ENCODE results near the gene TRIO. TPM values are rescaled to one million over a fixed set of nuclear protein-coding genes. Genes with fewer than 3 reads are reported as not detected.
"Not testable (repeated sequence)": the region's sequence is repeated elsewhere in the genome, so short reads cannot be mapped to it uniquely, and the experiment has no call there.

Gene TRIO
- total RNA-seq, 2 experiments from 2014 or later: 9.2 to 11.3 TPM

GRCh38 chr5:14432931-14433589 is 289.9 kb downstream of the TRIO start:
- peaks cover 3% of the 10 kb centered on the region for H3K9me3 Mint-ChIP-seq (ENCODE audit: low read depth)
- peaks cover 6% of the 10 kb centered on the region for H3K27me3 Mint-ChIP-seq
- intact Hi-C loops (cut with DNase I, micrococcal nuclease): no loop called here
- ChIA-PET CTCF (interaction anchor here (0.6 kb wide), 1 partner anchor 32 kb away, joined by 3 read pairs; no protein-coding TSS in a partner anchor), POLR2A (no interaction called here)
- DNase-seq (no peak), ATAC-seq (no peak)
- peaks cover 21% of the 10 kb centered on the region for H3K4me1 Mint-ChIP-seq
- peaks cover 5% of the 10 kb centered on the region for H3K36me3 Mint-ChIP-seq (ENCODE audit: low read depth)
- no peak overlapping the region for H3K4me3 Mint-ChIP-seq
- H3K27ac Mint-ChIP-seq: no peak overlapping the region

- peaks cover 3% of the 10 kb centered on the region for H3K9me3 Mint-ChIP-seq (ENCODE audit: low read depth)
- POLR2A ChIA-PET: no interaction called here
- intact Hi-C loops (cut with DNase I, micrococcal nuclease): no loop called here
- CTCF ChIA-PET: interaction anchor here (0.7 kb wide), 1 partner anchor 1420 kb away, joined by 3 read pairs; no protein-coding TSS in a partner anchor
- H3K36me3 Mint-ChIP-seq (ENCODE audit: low read depth): peaks cover 5% of the 10 kb centered on the region
- H3K27me3 Mint-ChIP-seq: peaks cover 6% of the 10 kb centered on the region
- ATAC-seq: no peak
- no peak overlapping the region for H3K4me3 Mint-ChIP-seq
- H3K4me1 Mint-ChIP-seq: peaks cover 29% of the 10 kb centered on the region
- no peak for DNase-seq
- no peak overlapping the region for H3K27ac Mint-ChIP-seq
Measured at GRCh38 chr5:14435481-14435880, 292.3 kb downstream of the TRIO start.

GRCh38 chr5:14436122-14436521 is 293.0 kb downstream of the TRIO start:
- CTCF ChIA-PET: interaction anchor here (1.4 kb wide), 1 partner anchor 212 kb away, joined by 5 read pairs; no protein-coding TSS in a partner anchor
- Mint-ChIP-seq H3K27ac (peak overlapping the region; percentile 21), H3K4me1 (peaks cover 29% of the 10 kb centered on the region)
- H3K36me3 Mint-ChIP-seq (ENCODE audit: low read depth); H3K27me3 Mint-ChIP-seq; DNase-seq; H3K4me3 Mint-ChIP-seq; POLR2A ChIA-PET; H3K9me3 Mint-ChIP-seq (ENCODE audit: low read depth); ATAC-seq; intact Hi-C loops (cut with DNase I, micrococcal nuclease): not testable (repeated sequence)

GRCh38 chr5:14436801-14437542 is 293.8 kb downstream of the TRIO start:
- peak overlapping the region; percentile 82 for H3K27ac Mint-ChIP-seq
- H3K4me3 Mint-ChIP-seq: no peak overlapping the region
- POLR2A ChIA-PET: no interaction called here
- peaks cover 29% of the 10 kb centered on the region for H3K4me1 Mint-ChIP-seq
- no peak for DNase-seq
- H3K27me3 Mint-ChIP-seq: peaks cover 6% of the 10 kb centered on the region
- intact Hi-C loops (cut with DNase I, micrococcal nuclease): loop anchor here (1.0 kb wide), 2 partner anchors 21 to 22 kb away; no protein-coding TSS in a partner anchor
- peak; percentile 72 for ATAC-seq
- CTCF ChIA-PET: interaction anchor here (1.0 to 1.4 kb wide), 2 partner anchors 28 to 212 kb away, joined by 3 to 5 read pairs; no protein-coding TSS in a partner anchor
- peaks cover 5% of the 10 kb centered on the region for H3K36me3 Mint-ChIP-seq (ENCODE audit: low read depth)
- H3K9me3 Mint-ChIP-seq (ENCODE audit: low read depth): peaks cover 3% of the 10 kb centered on the region

- Mint-ChIP-seq H3K4me3 (peak overlapping the region; percentile 16), H3K27ac (peak overlapping the region; percentile 82), H3K9me3 (ENCODE audit: low read depth) (peaks cover 3% of the 10 kb centered on the region), H3K27me3 (peaks cover 6% of the 10 kb centered on the region), H3K4me1 (peaks cover 28% of the 10 kb centered on the region), H3K36me3 (ENCODE audit: low read depth) (peaks cover 5% of the 10 kb centered on the region)
- intact Hi-C loops (cut with DNase I, micrococcal nuclease): no loop called here
- DNase-seq (no peak), ATAC-seq (peak; percentile 56)
- ChIA-PET POLR2A (interaction anchor here (1.0 kb wide), 1 partner anchor 25 kb away, joined by 3 read pairs; no protein-coding TSS in a partner anchor), CTCF (interaction anchor here (0.6 kb wide), 1 partner anchor 65 kb away, joined by 3 read pairs; no protein-coding TSS in a partner anchor)
Measured at GRCh38 chr5:14438195-14438606, 295.1 kb downstream of the TRIO start.

- ChIA-PET CTCF (no interaction called here), POLR2A (no interaction called here)
- H3K27me3 Mint-ChIP-seq: peaks cover 6% of the 10 kb centered on the region
- H3K4me3 Mint-ChIP-seq: no peak overlapping the region
- H3K27ac Mint-ChIP-seq: no peak overlapping the region
- H3K4me1 Mint-ChIP-seq: peaks cover 28% of the 10 kb centered on the region
- no peak for ATAC-seq
- DNase-seq: no peak
- intact Hi-C loops (cut with DNase I, micrococcal nuclease): no loop called here
- H3K36me3 Mint-ChIP-seq (ENCODE audit: low read depth): peaks cover 5% of the 10 kb centered on the region
- H3K9me3 Mint-ChIP-seq (ENCODE audit: low read depth): peaks cover 3% of the 10 kb centered on the region
Measured at GRCh38 chr5:14439087-14439871, 296.1 kb downstream of the TRIO start.

- CTCF ChIA-PET: no interaction called here
- H3K27ac Mint-ChIP-seq: no peak overlapping the region
- intact Hi-C loops (cut with DNase I, micrococcal nuclease): no loop called here
- peaks cover 4% of the 10 kb centered on the region for H3K27me3 Mint-ChIP-seq
- peaks cover 3% of the 10 kb centered on the region for H3K9me3 Mint-ChIP-seq (ENCODE audit: low read depth)
- no peak overlapping the region for H3K4me3 Mint-ChIP-seq
- POLR2A ChIA-PET: no interaction called here
- DNase-seq (no peak), ATAC-seq (no peak)
- peaks cover 5% of the 10 kb centered on the region for H3K36me3 Mint-ChIP-seq (ENCODE audit: low read depth)
- peaks cover 28% of the 10 kb centered on the region for H3K4me1 Mint-ChIP-seq
Measured at GRCh38 chr5:14440223-14440581, 297.1 kb downstream of the TRIO start.

GRCh38 chr5:14440582-14441431 is 297.7 kb downstream of the TRIO start:
- ChIA-PET CTCF (interaction anchor here (1.5 kb wide), 1 partner anchor 27 kb away, joined by 4 read pairs; no protein-coding TSS in a partner anchor), POLR2A (no interaction called here)
- Mint-ChIP-seq H3K9me3 (ENCODE audit: low read depth) (peaks cover 3% of the 10 kb centered on the region), H3K4me3 (no peak overlapping the region), H3K4me1 (peaks cover 28% of the 10 kb centered on the region), H3K27me3 (peaks cover 2% of the 10 kb centered on the region), H3K27ac (no peak overlapping the region), H3K36me3 (ENCODE audit: low read depth) (peaks cover 2% of the 10 kb centered on the region)
- ATAC-seq (no peak), DNase-seq (no peak)
- intact Hi-C loops (cut with DNase I, micrococcal nuclease): no loop called here

- Mint-ChIP-seq H3K4me1 (peaks cover 22% of the 10 kb centered on the region), H3K27me3 (no peaks in the 10 kb centered on the region), H3K36me3 (ENCODE audit: low read depth) (no peaks in the 10 kb centered on the region), H3K4me3 (no peak overlapping the region), H3K9me3 (ENCODE audit: low read depth) (no peaks in the 10 kb centered on the region), H3K27ac (no peak overlapping the region)
- intact Hi-C loops (cut with DNase I, micrococcal nuclease): no loop called here
- DNase-seq (no peak), ATAC-seq (no peak)
- POLR2A ChIA-PET: no interaction called here
- CTCF ChIA-PET: interaction anchor here (1.5 kb wide), 1 partner anchor 28 kb away, joined by 4 read pairs; no protein-coding TSS in a partner anchor
Measured at GRCh38 chr5:14441641-14442040, 298.5 kb downstream of the TRIO start.

GRCh38 chr5:14442536-14442935 is 299.4 kb downstream of the TRIO start:
- ATAC-seq (no peak), DNase-seq (no peak)
- POLR2A ChIA-PET: no interaction called here
- Mint-ChIP-seq H3K36me3 (ENCODE audit: low read depth) (no peaks in the 10 kb centered on the region), H3K9me3 (ENCODE audit: low read depth) (no peaks in the 10 kb centered on the region), H3K27me3 (no peaks in the 10 kb centered on the region), H3K27ac (no peak overlapping the region), H3K4me1 (peaks cover 13% of the 10 kb centered on the region), H3K4me3 (no peak overlapping the region)
- intact Hi-C loops (cut with DNase I, micrococcal nuclease): no loop called here
- CTCF ChIA-PET: no interaction called here

GRCh38 chr5:14443671-14444093 is 300.5 kb downstream of the TRIO start:
- ChIA-PET CTCF (interaction anchor here (0.6 kb wide), 1 partner anchor 398 kb away, joined by 4 read pairs; no protein-coding TSS in a partner anchor), POLR2A (no interaction called here)
- intact Hi-C loops (cut with DNase I, micrococcal nuclease): no loop called here
- ATAC-seq (no peak), DNase-seq (no peak)
- no peak overlapping the region for H3K27ac Mint-ChIP-seq
- H3K36me3 Mint-ChIP-seq (ENCODE audit: low read depth): no peaks in the 10 kb centered on the region
- no peak overlapping the region for H3K4me3 Mint-ChIP-seq
- H3K9me3 Mint-ChIP-seq (ENCODE audit: low read depth): no peaks in the 10 kb centered on the region
- no peaks in the 10 kb centered on the region for H3K27me3 Mint-ChIP-seq
- H3K4me1 Mint-ChIP-seq: peaks cover 4% of the 10 kb centered on the region
